H1 (cell line): ENCODE measurements around the gene BCL2L1. TPM values are rescaled to one million over a fixed set of nuclear protein-coding genes. Genes with fewer than 3 reads are reported as not detected.
A peak's percentile ranks its signal among the peaks of the same experiment; 100 is the strongest.

Experiments used
- CTCF ChIA-PET: fragments of 300-600 bp; sonication (Branson Sonifier 250); formaldehyde crosslinking; loops from one replicate; lab custom pipeline; 2021; ENCODE audit not compliant: partially characterized antibody; lab: Charles Lee
- POLR2A ChIA-PET: fragments of 300-600 bp; sonication (Branson Sonifier 250); formaldehyde crosslinking; loops from one replicate; lab custom pipeline; 2021; ENCODE audit warnings: inconsistent platforms; ENCODE audit not compliant: partially characterized antibody; lab: Charles Lee
- DNase-seq, 2 experiments: peaks; one replicate each; pipeline versions ENCODE4 v3.0.0 to v3.0.0-alpha.2; 2010 to 2022; ENCODE audit warnings: low spot score in 2 of 2, low read depth in 1 of 2, mixed read lengths in 1 of 2
- FAIRE-seq: peaks from 2 replicates; lab custom pipeline; 2011; peaks lifted over from hg19 to GRCh38; lab: Jason Lieb, UNC
- H2AFZ ChIP-seq: 2 replicates; pipeline ENCODE4 v1.8.1; 2012; ENCODE audit warnings: low read length, inconsistent platforms
- H2AK5ac ChIP-seq: 2 replicates; pipeline ENCODE4 v1.6.1; 2013; ENCODE audit warnings: low read depth, low read length
- H2BK120ac ChIP-seq: replicated peaks from 2 replicates; pipeline ENCODE3; 2013; ENCODE audit warnings: low read depth, low read length, inconsistent platforms
- H2BK12ac ChIP-seq: 2 replicates; pipeline ENCODE4 v1.6.1; 2013; ENCODE audit warnings: low read depth, low read length
- H2BK15ac ChIP-seq: 2 replicates; pipeline ENCODE4 v1.6.1; 2013; ENCODE audit warnings: low read length
- H2BK20ac ChIP-seq: 2 replicates; pipeline ENCODE4 v1.6.1; 2013; ENCODE audit warnings: low read length
- H2BK5ac ChIP-seq: 2 replicates; pipeline ENCODE4 v1.6.1; 2013; ENCODE audit warnings: low read depth, low read length
- H3K14ac ChIP-seq: 2 replicates; pipeline ENCODE4 v1.6.1; 2013; ENCODE audit warnings: inconsistent platforms; ENCODE audit not compliant: insufficient read length
- H3K18ac ChIP-seq: 2 replicates; pipeline ENCODE4 v1.6.1; 2013; ENCODE audit warnings: low read length; ENCODE audit errors: extremely low read depth
- H3K23ac ChIP-seq: 2 replicates; pipeline ENCODE4 v1.6.1; 2013; ENCODE audit warnings: inconsistent platforms; ENCODE audit not compliant: insufficient read length
- H3K23me2 ChIP-seq: 2 replicates; pipeline ENCODE4 v1.6.1; 2013; ENCODE audit warnings: low read depth, low read length
- H3K27ac ChIP-seq: 2 replicates; pipeline ENCODE4 v1.6.1; 2011; ENCODE audit warnings: low read depth, low read length, inconsistent platforms
- H3K27me3 ChIP-seq, 4 experiments: replicated peaks in 1 of 4; 1 replicate in 1 of 4; 2 replicates in 3 of 4; pipeline versions ENCODE4 v1.6.1 to v1.8.1; 2011 to 2013; ENCODE audit warnings: low read length in 3 of 4, mild to moderate bottlenecking in 3 of 4, inconsistent platforms in 2 of 4, mixed read lengths in 2 of 4, moderate library complexity in 1 of 4; ENCODE audit not compliant: control insufficient read depth in 3 of 4, insufficient read depth in 3 of 4; ENCODE audit errors: extremely low read depth in 1 of 4
- H3K36me3 ChIP-seq, 4 experiments: 2 replicates each; pipeline versions ENCODE4 v1.6.1 to v1.8.1; 2011 to 2013; ENCODE audit warnings: mild to moderate bottlenecking in 4 of 4, low read length in 3 of 4, moderate library complexity in 2 of 4, control low read depth in 1 of 4, inconsistent platforms in 1 of 4; ENCODE audit not compliant: insufficient read depth in 4 of 4, control insufficient read depth in 2 of 4
- H3K4ac ChIP-seq: replicated peaks from 2 replicates; pipeline ENCODE3; 2013; ENCODE audit warnings: low read length, low read depth, mixed read lengths, inconsistent platforms; ENCODE audit not compliant: insufficient read length
- H3K4me1 ChIP-seq, 4 experiments: replicated peaks in 1 of 4; 1 replicate in 1 of 4; 2 replicates in 3 of 4; pipeline versions ENCODE4 v1.6.1 to v1.8.1; 2011 to 2013; ENCODE audit warnings: low read length in 3 of 4, inconsistent platforms in 2 of 4, mixed read lengths in 1 of 4; ENCODE audit not compliant: insufficient read depth in 4 of 4, control insufficient read depth in 3 of 4
- H3K4me2 ChIP-seq, 2 experiments: 2 replicates each; pipeline versions ENCODE4 v1.6.1 to v1.8.1; 2011 to 2013; ENCODE audit warnings: low read depth in 2 of 2, low read length in 2 of 2, control low read depth in 1 of 2, inconsistent platforms in 1 of 2, mild to moderate bottlenecking in 1 of 2; ENCODE audit not compliant: insufficient read depth in 1 of 2
- H3K4me3 ChIP-seq, 4 experiments: fragments of 200-600, 300-600 bp in 1 of 4; sonication (generic), shearing (Covaris generic), sonication (Bioruptor Twin) in 1 of 4; 2 replicates each; pipeline versions ENCODE4 v1.5.1 to v1.8.1; 2011 to 2016; ENCODE audit warnings: low read length in 4 of 4, low read depth in 3 of 4, control low read depth in 2 of 4, inconsistent platforms in 2 of 4, mild to moderate bottlenecking in 2 of 4, mixed read lengths in 1 of 4, moderate library complexity in 1 of 4; ENCODE audit not compliant: insufficient read depth in 2 of 4; ENCODE audit errors: extremely low read depth in 1 of 4
- H3K56ac ChIP-seq: replicated peaks from 2 replicates; pipeline ENCODE3; 2013; ENCODE audit warnings: low read depth, mild to moderate bottlenecking, mixed read lengths, low read length, inconsistent platforms; ENCODE audit not compliant: insufficient read length
- H3K79me1 ChIP-seq: 2 replicates; pipeline ENCODE4 v1.6.1; 2013; ENCODE audit warnings: low read depth, low read length, control low read depth
- H3K79me2 ChIP-seq, 2 experiments: 2 replicates each; pipeline versions ENCODE4 v1.6.1 to v1.8.1; 2012 to 2013; ENCODE audit warnings: low read length in 2 of 2, mild to moderate bottlenecking in 2 of 2, inconsistent platforms in 1 of 2; ENCODE audit not compliant: insufficient read depth in 2 of 2, control insufficient read depth in 1 of 2
- H3K9ac ChIP-seq, 4 experiments: replicated peaks in 1 of 4; 1 replicate in 1 of 4; 2 replicates in 3 of 4; pipeline versions ENCODE4 v1.6.1 to v1.8.1; 2011 to 2013; ENCODE audit warnings: low read depth in 3 of 4, low read length in 3 of 4, control low read depth in 2 of 4, mild to moderate bottlenecking in 2 of 4, moderate library complexity in 2 of 4, inconsistent platforms in 1 of 4; ENCODE audit errors: extremely low read depth in 1 of 4
- H3K9me3 ChIP-seq, 2 experiments: 2 replicates each; pipeline versions ENCODE4 v1.6.1 to v1.8.1; 2012 to 2013; ENCODE audit warnings: mild to moderate bottlenecking in 2 of 2, moderate library complexity in 2 of 2, control low read depth in 1 of 2, inconsistent platforms in 1 of 2, low read depth in 1 of 2, low read length in 1 of 2, mixed read lengths in 1 of 2; ENCODE audit not compliant: insufficient read depth in 2 of 2
- H4K20me1 ChIP-seq, 2 experiments: replicated peaks in 1 of 2; 2 replicates each; pipeline versions ENCODE3 to v1.8.1; 2011 to 2013; ENCODE audit warnings: inconsistent platforms in 2 of 2, low read length in 2 of 2, mild to moderate bottlenecking in 1 of 2; ENCODE audit not compliant: insufficient read depth in 2 of 2, control insufficient read depth in 1 of 2
- H4K5ac ChIP-seq: 2 replicates; pipeline ENCODE4 v1.6.1; 2013; ENCODE audit warnings: low read length, low read depth, mixed read lengths, inconsistent platforms; ENCODE audit not compliant: insufficient read length
- H4K8ac ChIP-seq: 2 replicates; pipeline ENCODE4 v1.8.0; 2013; ENCODE audit warnings: mild to moderate bottlenecking, moderate library complexity, low read length, inconsistent platforms; ENCODE audit not compliant: insufficient read depth; ENCODE audit errors: extremely low read depth
- H4K91ac ChIP-seq: replicated peaks from 2 replicates; pipeline ENCODE3; 2013; ENCODE audit warnings: low read length, mixed read lengths, inconsistent platforms; ENCODE audit not compliant: insufficient read length
- EP300 ChIP-seq, 2 experiments: IDR thresholded peaks; 1 replicate in 1 of 2; 2 replicates in 1 of 2; pipeline ENCODE4 v1.6.1; 2011 to 2012; ENCODE audit warnings: low read depth in 2 of 2, low read length in 2 of 2, mild to moderate bottlenecking in 2 of 2, borderline replicate concordance in 1 of 2, inconsistent platforms in 1 of 2, moderate library complexity in 1 of 2
- GABPA ChIP-seq: IDR thresholded peaks from 2 replicates; pipeline ENCODE4 v1.6.1; 2011; ENCODE audit warnings: mild to moderate bottlenecking, low read length, moderate library complexity, borderline replicate concordance; ENCODE audit not compliant: insufficient read depth
- GTF2F1 ChIP-seq: IDR thresholded peaks from 2 replicates; pipeline ENCODE4 v1.6.1; 2012; ENCODE audit warnings: low read depth, low read length, improper control_type of control experiment, borderline replicate concordance
- HDAC2 ChIP-seq, 2 experiments: fragments of 300-600 bp in 1 of 2; sonication (generic) in 1 of 2; IDR thresholded peaks; 2 replicates each; pipeline ENCODE4 v1.6.1; 2011 to 2012; ENCODE audit warnings: low read depth in 2 of 2, low read length in 2 of 2, mild to moderate bottlenecking in 2 of 2, moderate library complexity in 2 of 2, borderline replicate concordance in 1 of 2, inconsistent platforms in 1 of 2
- NANOG ChIP-seq: IDR thresholded peaks from 2 replicates; pipeline ENCODE4 v1.6.1; 2011; ENCODE audit warnings: low read length, low read depth, mild to moderate bottlenecking, inconsistent platforms; ENCODE audit not compliant: insufficient read depth, poor library complexity, severe bottlenecking
- RBBP5 ChIP-seq: IDR thresholded peaks from 2 replicates; pipeline ENCODE4 v1.7.1; 2012; ENCODE audit warnings: low read depth, mild to moderate bottlenecking, inconsistent platforms, low read length, moderate library complexity, borderline replicate concordance
- SP1 ChIP-seq: IDR thresholded peaks from 2 replicates; pipeline ENCODE4 v1.6.1; 2011; ENCODE audit warnings: low read depth, low read length
- SP2 ChIP-seq: IDR thresholded peaks from 2 replicates; pipeline ENCODE4 v1.6.1; 2012; ENCODE audit warnings: mild to moderate bottlenecking, low read length, inconsistent platforms
- SP4 ChIP-seq: IDR thresholded peaks from 2 replicates; pipeline ENCODE4 v1.6.1; 2012; ENCODE audit warnings: low read length, inconsistent platforms
- YY1 ChIP-seq: IDR thresholded peaks from 2 replicates; pipeline ENCODE4 v1.6.1; 2011; ENCODE audit warnings: low read depth, mild to moderate bottlenecking, low read length
- WGBS, 2 experiments: shearing (Covaris generic) in 1 of 2; methylation state at CpG; one replicate each; pipeline versions ENCODE4 v1.1.6 to v1.1.7; 2013 to 2015; ENCODE audit warnings: low lambda C conversion rate in 2 of 2, mixed read lengths in 2 of 2, inconsistent platforms in 1 of 2, low coverage in 1 of 2, missing lambda C conversion rate in 1 of 2; ENCODE audit not compliant: insufficient replicate concordance in 2 of 2, insufficient coverage in 1 of 2, insufficient read length in 1 of 2; ENCODE audit errors: extremely low coverage in 1 of 2, missing lambda C conversion rate in 1 of 2; 5-methylcytosine and 5-hydroxymethylcytosine counted together
- polyA plus RNA-seq, 7 experiments: library from polyadenylated mRNA; depleted of rRNA in 3 of 7; stranded (reverse) in 5 of 7; unstranded in 2 of 7; fragments of >200 nt in 5 of 7; fragments of 200-250 nt in 2 of 7; gene quantifications; 1 replicate in 5 of 7; 2 replicates in 1 of 7; 4 replicates in 1 of 7; pipeline versions ENCODE4 v1.2.1 to v1.2.3, GENCODE V29; 2011 to 2013; ENCODE audit warnings: missing spikeins in 2 of 7, mixed read lengths in 2 of 7
- total RNA-seq: library from RNA; stranded (reverse); fragmentation: NEBNext Ultra II Directional; extraction: Animal tissue kit (Norgen Biotek cat#: 25700); gene quantifications from 2 replicates; pipeline ENCODE4 v1.2.1, GENCODE V29; 2021

The BCL2L1 gene
- total and polyA plus RNA-seq, 2 of the 8 experiments (the other 6 are each of a cell fraction or from before 2014, with no cell fraction given), result 64.9 to 66.1 TPM

- H3K36me3 ChIP-seq, result peaks cover 4 to 12% (median 5%) of the 10 kb centered on the region in 4 experiments; a peak in 6 of 8 replicates
- H2BK12ac ChIP-seq, result peak overlapping the region; percentile 97
- peaks cover 12 to 93% of the 10 kb centered on the region in 2 experiments for H3K79me2 ChIP-seq
- FAIRE-seq, result peak; percentile 87
- H3K9me3 ChIP-seq, result no peaks in the 10 kb centered on the region
- H3K18ac ChIP-seq, result peak overlapping the region; percentile 60
- no peak overlapping the region for H2BK15ac ChIP-seq
- H4K8ac ChIP-seq, result no peak overlapping the region
- H3K23ac ChIP-seq, result no peak overlapping the region
- peak overlapping the region; percentile 18 for H4K5ac ChIP-seq
- ChIA-PET POLR2A (interaction anchor here (0.6 to 6.2 kb wide), 11 partner anchors 9 to 106 kb away, joined by 3 to 85 read pairs (median 5); partner anchors contain the start of gene BCL2L1), CTCF (interaction anchor here (0.7 to 5.6 kb wide), 12 partner anchors 8 to 83 kb away, joined by 3 to 52 read pairs (median 4); partner anchors contain the start of gene BCL2L1)
- H3K79me1 ChIP-seq, result peaks cover 11% of the 10 kb centered on the region
- peak overlapping the region; percentile 31 for H3K27ac ChIP-seq
- H3K56ac ChIP-seq, result peak overlapping the region; percentile 17
- H2AFZ ChIP-seq, result no peak overlapping the region
- peak overlapping the region; percentile 74 for H2BK20ac ChIP-seq
- H2BK5ac ChIP-seq, result peak overlapping the region; percentile 96
- H3K9ac ChIP-seq, result peak overlapping the region in 1 of 4 experiments; percentile 6; a peak in 3 of 7 replicates
- H3K4ac ChIP-seq, result peak overlapping the region; percentile 42
- peaks cover 2 to 8% of the 10 kb centered on the region in 2 experiments for H4K20me1 ChIP-seq
- H2AK5ac ChIP-seq, result peak overlapping the region; percentile 67; the same call in 1 of the 2 replicates
- DNase-seq, result peak; percentile 55 to 86
- H3K4me2 ChIP-seq, result peak overlapping the region; percentile 57 to 75
- H3K4me1 ChIP-seq, result peaks cover 27 to 44% (median 36%) of the 10 kb centered on the region in 4 experiments
- H3K23me2 ChIP-seq, result no peaks in the 10 kb centered on the region
- H3K14ac ChIP-seq, result no peak overlapping the region
- H2BK120ac ChIP-seq, result peak overlapping the region; percentile 39
- no peaks in the 10 kb centered on the region for H3K27me3 ChIP-seq
- WGBS, 2 experiments, result 57% methylated on average over 8 of the region's 8 CpGs; no CpG with 5 or more reads in 1 of the 2 experiments
- peak overlapping the region; percentile 71 for H4K91ac ChIP-seq
- peak overlapping the region in 3 of 4 experiments; percentile 17 to 43 (median 30); a peak in 4 of 8 replicates for H3K4me3 ChIP-seq
- TF ChIP-seq RBBP5 (peak; percentile 70; the same call in 1 of the 2 replicates), SP4 (no peak), SP2 (no peak), HDAC2 (IDR thresholded peaks at IDR 0.05; ENCODE audit: borderline replicate concordance in 1 of 2, low read depth in 2 of 2, low read length in 2 of 2) (peak in 1 of 2 experiments; percentile 55; a peak in 1 of 4 replicates), GABPA (no peak), GTF2F1 (no peak), NANOG (peak; percentile 57), YY1 (0 out of 2 replicates have a peak, but pooled peaks have one; percentile 51), EP300 (IDR thresholded peaks at IDR 0.05; ENCODE audit: borderline replicate concordance in 1 of 2, low read depth in 2 of 2, low read length in 2 of 2) (peak in 1 of 2 experiments; percentile 87; a peak in 1 of 3 replicates), SP1 (peak; percentile 91)
Measured at GRCh38 chr20:31712564-31713311, 9.9 kb downstream of the BCL2L1 start.
